ENCODE data around the gene ADARB2. TPM values are rescaled to one million over a fixed set of nuclear protein-coding genes. Genes with fewer than 3 reads are reported as not detected.

Gene ADARB2
- total RNA-seq, 1 donor from 2014 or later, result 38.7 TPM

- H3K4me3 Mint-ChIP-seq (ENCODE audit: unreplicated experiment), result no peak overlapping the region
- no peak for TF ChIP-seq CTCF (IDR thresholded peaks at IDR 0.05)
- no peaks in the 10 kb centered on the region for H3K27me3 Mint-ChIP-seq (ENCODE audit: unreplicated experiment)
- H3K36me3 Mint-ChIP-seq (ENCODE audit: unreplicated experiment), result no peaks in the 10 kb centered on the region
- no peaks in the 10 kb centered on the region for H3K4me1 Mint-ChIP-seq (ENCODE audit: unreplicated experiment)
- H3K9me3 Mint-ChIP-seq (ENCODE audit: unreplicated experiment), result no peaks in the 10 kb centered on the region
- no peak for DNase-seq (ENCODE audit: extremely low spot score, unreplicated experiment)
- no peak overlapping the region for H3K27ac Mint-ChIP-seq (ENCODE audit: unreplicated experiment)
Measured at GRCh38 chr10:1671366-1672000, 65.8 kb downstream of the ADARB2 start.

- Mint-ChIP-seq H3K27me3 (ENCODE audit: unreplicated experiment) (no peaks in the 10 kb centered on the region), H3K27ac (ENCODE audit: unreplicated experiment) (no peak overlapping the region), H3K4me1 (ENCODE audit: unreplicated experiment) (no peaks in the 10 kb centered on the region), H3K36me3 (ENCODE audit: unreplicated experiment) (no peaks in the 10 kb centered on the region), H3K9me3 (ENCODE audit: unreplicated experiment) (no peaks in the 10 kb centered on the region), H3K4me3 (ENCODE audit: unreplicated experiment) (no peak overlapping the region)
- TF ChIP-seq CTCF (IDR thresholded peaks at IDR 0.05), result no peak
- no peak for DNase-seq (ENCODE audit: extremely low spot score, unreplicated experiment)
Measured at GRCh38 chr10:1670541-1671365, 66.6 kb downstream of the ADARB2 start.

- no peak for DNase-seq (ENCODE audit: extremely low spot score, unreplicated experiment)
- TF ChIP-seq CTCF (IDR thresholded peaks at IDR 0.05), result no peak
- H3K27me3 Mint-ChIP-seq (ENCODE audit: unreplicated experiment), result no peaks in the 10 kb centered on the region
Measured at GRCh38 chr10:1669433-1669832, 67.9 kb downstream of the ADARB2 start.

GRCh38 chr10:1668399-1668798, 68.9 kb downstream of the ADARB2 start:
- H3K9me3 Mint-ChIP-seq (ENCODE audit: unreplicated experiment), result no peaks in the 10 kb centered on the region
- TF ChIP-seq CTCF (IDR thresholded peaks at IDR 0.05), result no peak
- H3K4me3 Mint-ChIP-seq (ENCODE audit: unreplicated experiment), result no peak overlapping the region
- no peaks in the 10 kb centered on the region for H3K4me1 Mint-ChIP-seq (ENCODE audit: unreplicated experiment)
- DNase-seq (ENCODE audit: extremely low spot score, unreplicated experiment), result no peak
- H3K36me3 Mint-ChIP-seq (ENCODE audit: unreplicated experiment), result peaks cover 3% of the 10 kb centered on the region
- no peak overlapping the region for H3K27ac Mint-ChIP-seq (ENCODE audit: unreplicated experiment)
- no peaks in the 10 kb centered on the region for H3K27me3 Mint-ChIP-seq (ENCODE audit: unreplicated experiment)

More at GRCh38 chr10:1669433-1669832, 67.9 kb downstream of the ADARB2 start:
- H3K4me3 Mint-ChIP-seq (ENCODE audit: unreplicated experiment), result no peak overlapping the region
- no peaks in the 10 kb centered on the region for H3K9me3 Mint-ChIP-seq (ENCODE audit: unreplicated experiment)
- no peaks in the 10 kb centered on the region for H3K36me3 Mint-ChIP-seq (ENCODE audit: unreplicated experiment)
- no peaks in the 10 kb centered on the region for H3K4me1 Mint-ChIP-seq (ENCODE audit: unreplicated experiment)
- H3K27ac Mint-ChIP-seq (ENCODE audit: unreplicated experiment), result no peak overlapping the region

- Mint-ChIP-seq H3K27ac (ENCODE audit: unreplicated experiment) (no peak overlapping the region), H3K4me3 (ENCODE audit: unreplicated experiment) (no peak overlapping the region), H3K36me3 (ENCODE audit: unreplicated experiment) (peaks cover 3% of the 10 kb centered on the region)
Measured at GRCh38 chr10:1667392-1667791, 69.9 kb downstream of the ADARB2 start.

More at GRCh38 chr10:1667392-1667791, 69.9 kb downstream of the ADARB2 start:
- H3K4me1 Mint-ChIP-seq (ENCODE audit: unreplicated experiment), result no peaks in the 10 kb centered on the region
- no peak for TF ChIP-seq CTCF (IDR thresholded peaks at IDR 0.05)
- H3K27me3 Mint-ChIP-seq (ENCODE audit: unreplicated experiment), result no peaks in the 10 kb centered on the region
- DNase-seq (ENCODE audit: extremely low spot score, unreplicated experiment), result no peak
- H3K9me3 Mint-ChIP-seq (ENCODE audit: unreplicated experiment), result no peaks in the 10 kb centered on the region
